Liver (tissue), 9 donors: Measurements from ENCODE around the gene TGFBR1. TPM values are rescaled to one million over a fixed set of nuclear protein-coding genes. Genes with fewer than 3 reads are reported as not detected.

Experiments
- DNase-seq: peaks from one replicate; pipeline ENCODE4 v3.0.0-alpha.2; 2017; ENCODE audit warnings: low spot score
- H3K27ac ChIP-seq, 2 donors: one replicate each; pipeline ENCODE4 v1.7.0; 2013; ENCODE audit warnings: inconsistent platforms in 2 of 2, low read length in 2 of 2, control low read depth in 1 of 2, low read depth in 1 of 2, mild to moderate bottlenecking in 1 of 2
- H3K27me3 ChIP-seq, 4 donors: one replicate each; pipeline versions ENCODE4 v1.6.1 to v1.7.0; 2013; ENCODE audit warnings: low read length in 3 of 4, inconsistent platforms in 1 of 4, mild to moderate bottlenecking in 1 of 4, moderate library complexity in 1 of 4; ENCODE audit not compliant: control insufficient read depth in 4 of 4, insufficient read depth in 4 of 4
- H3K36me3 ChIP-seq, 4 donors: one replicate each; pipeline versions ENCODE4 v1.6.1 to v1.7.0; 2013; ENCODE audit warnings: low read length in 3 of 4, mild to moderate bottlenecking in 3 of 4, low read depth in 1 of 4, moderate library complexity in 1 of 4; ENCODE audit not compliant: control insufficient read depth in 4 of 4, insufficient read depth in 3 of 4
- H3K4me1 ChIP-seq, 4 donors: one replicate each; pipeline versions ENCODE4 v1.6.1 to v1.7.0; 2013; ENCODE audit warnings: low read length in 3 of 4, mild to moderate bottlenecking in 3 of 4, moderate library complexity in 1 of 4; ENCODE audit not compliant: control insufficient read depth in 4 of 4, insufficient read depth in 4 of 4
- H3K4me3 ChIP-seq, 3 donors: one replicate each; pipeline versions ENCODE4 v1.6.1 to v1.7.0; 2013; ENCODE audit warnings: low read length in 3 of 3, control low read depth in 1 of 3, low read depth in 1 of 3, mild to moderate bottlenecking in 1 of 3
- H3K9ac ChIP-seq, 2 donors: one replicate each; pipeline ENCODE4 v1.7.0; 2013; ENCODE audit warnings: low read length in 2 of 2, mild to moderate bottlenecking in 2 of 2, moderate library complexity in 2 of 2, control low read depth in 1 of 2, low read depth in 1 of 2
- H3K9me3 ChIP-seq, 4 donors: one replicate each; pipeline versions ENCODE4 v1.6.1 to v1.7.0; 2013; ENCODE audit warnings: low read length in 3 of 4; ENCODE audit not compliant: control insufficient read depth in 4 of 4
- ATF3 ChIP-seq: IDR thresholded peaks from 2 replicates; pipeline ENCODE4 v1.6.1; 2016; ENCODE audit warnings: antibody characterized with exemption
- CTCF ChIP-seq: fragments of 150-350 bp; IDR thresholded peaks from 2 replicates; pipeline ENCODE4 v1.5.1; 2017; ENCODE audit warnings: improper control_type of control experiment, low read depth, low read length; ENCODE audit not compliant: missing input control
- EGR1 ChIP-seq, 2 donors: IDR thresholded peaks; 2 replicates each; pipeline ENCODE4 v1.6.1; 2016 to 2018; ENCODE audit warnings: antibody characterized with exemption in 2 of 2, low read depth in 2 of 2
- HNF4A ChIP-seq, 2 donors: conservative IDR thresholded peaks; 2 replicates each; pipeline ENCODE4 v1.6.1; 2016; ENCODE audit warnings: antibody characterized with exemption in 2 of 2, mild to moderate bottlenecking in 2 of 2
- JUND ChIP-seq, 2 donors: IDR thresholded peaks; 2 replicates each; pipeline ENCODE4 v1.6.1; 2016; ENCODE audit warnings: antibody characterized with exemption in 2 of 2
- MAX ChIP-seq: IDR thresholded peaks from 2 replicates; pipeline ENCODE4 v1.6.1; 2016; ENCODE audit warnings: antibody characterized with exemption
- RAD21 ChIP-seq, 2 donors: IDR thresholded peaks; 2 replicates each; pipeline ENCODE4 v1.6.1; 2016; ENCODE audit warnings: antibody characterized with exemption in 2 of 2, mild to moderate bottlenecking in 2 of 2
- RXRA ChIP-seq, 2 donors: IDR thresholded peaks; 2 replicates each; pipeline ENCODE4 v1.6.1; 2017 to 2018; ENCODE audit warnings: antibody characterized with exemption in 2 of 2, mild to moderate bottlenecking in 1 of 2
- SP1 ChIP-seq: IDR thresholded peaks from 2 replicates; pipeline ENCODE4 v1.6.1; 2018; ENCODE audit warnings: antibody characterized with exemption, mild to moderate bottlenecking
- ZBTB33 ChIP-seq: IDR thresholded peaks from 2 replicates; pipeline ENCODE4 v1.6.1; 2016; ENCODE audit warnings: antibody characterized with exemption
- WGBS: extraction: QIAGEN DNeasy Blood & Tissue Kit; methylation state at CpG from one replicate; pipeline ENCODE4 v1.1.7; 2013; 5-methylcytosine and 5-hydroxymethylcytosine counted together
- polyA plus RNA-seq, 2 donors: library from polyadenylated mRNA; stranded (reverse) in 1 of 2; unstranded in 1 of 2; fragments of 200-250 nt in 1 of 2; fragments of >200 nt in 1 of 2; fragmentation: Nextera tagmentation in 1 of 2; extraction: Ambion mirVana in 1 of 2; gene quantifications; one replicate each; pipeline versions ENCODE4 v1.2.1 to v1.2.3, GENCODE V29; 2013 to 2015
- total RNA-seq, 2 donors: library from RNA; depleted of rRNA; stranded (reverse); fragments of >200 nt; gene quantifications; one replicate each; pipeline ENCODE4 v1.2.3, GENCODE V29; 2014
- donor health status: healthy.
- donor health status: healthy.
- donor health status: healthy.
- donor health status: healthy.
- donor health status: healthy.

Gene TGFBR1
- total and polyA plus RNA-seq, 4 donors = 3.1 to 18.2 (median 11.0) TPM

- no peak for TF ChIP-seq CTCF
Observed at GRCh38 chr9:99154356-99154755, 49.4 kb downstream of the TGFBR1 start (continued).

DNA sequence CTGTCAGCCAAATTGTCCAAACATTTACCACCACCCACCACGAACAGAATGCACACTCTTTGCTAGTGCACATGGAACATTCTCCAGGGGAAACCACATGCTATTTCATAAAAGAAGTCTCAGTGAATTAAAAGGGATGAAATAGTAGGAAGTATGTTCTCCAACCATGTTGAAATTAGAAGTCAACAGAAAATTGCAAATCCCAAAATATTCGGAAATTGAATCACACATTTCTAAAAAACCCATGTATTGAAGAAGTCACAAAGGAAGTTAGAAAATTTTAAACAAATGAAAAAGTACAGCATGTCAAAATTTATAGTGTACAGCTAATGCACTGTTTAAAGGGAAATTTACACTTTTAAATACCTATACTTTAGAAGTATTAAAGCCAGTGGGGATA lies 50.8 kb downstream of the TGFBR1 start:
- Histone ChIP-seq H3K4me1 (peaks cover 0 to 1% (median 0%) of the 10 kb centered on the region in 4 donors), H3K9me3 (no peaks in the 10 kb centered on the region), H3K27ac (no peak overlapping the region), H3K9ac (no peak overlapping the region), H3K4me3 (no peak overlapping the region), H3K27me3 (no peaks in the 10 kb centered on the region), H3K36me3 (peaks cover 0 to 4% (median 0%) of the 10 kb centered on the region in 4 donors)
- WGBS = 54% methylated on average over 2 of the region's 2 CpGs
- TF ChIP-seq EGR1 (IDR thresholded peaks at IDR 0.05; ENCODE audit: low read depth in 2 of 2) = no peak
- DNase-seq = no peak

GRCh38 chr9:99158629-99159028 lies 53.7 kb downstream of the TGFBR1 start:
- peaks cover 0 to 1% (median 0%) of the 10 kb centered on the region in 4 donors for H3K4me1 ChIP-seq
- no peak overlapping the region for H3K4me3 ChIP-seq
- no peak for DNase-seq
- H3K36me3 ChIP-seq = no peaks in the 10 kb centered on the region
- H3K9ac ChIP-seq = no peak overlapping the region
- TF ChIP-seq RAD21 (IDR thresholded peaks at IDR 0.05) (no peak), SP1 (no peak), RXRA (IDR thresholded peaks at IDR 0.05) (no peak), ZBTB33 (no peak), MAX (no peak), ATF3 (no peak), HNF4A (conservative IDR thresholded peaks at IDR 0.05) (no peak), JUND (IDR thresholded peaks at IDR 0.05) (no peak), CTCF (no peak)
- 65% methylated on average over 4 of the region's 4 CpGs for WGBS
- no peaks in the 10 kb centered on the region for H3K9me3 ChIP-seq
- no peaks in the 10 kb centered on the region for H3K27me3 ChIP-seq
- no peak overlapping the region for H3K27ac ChIP-seq
